Fibroblast of mammary gland (primary cell): Measurements from ENCODE around the gene OR2T35.
"Not testable (repeated sequence)": the region's sequence is repeated elsewhere in the genome, so short reads cannot be mapped to it uniquely, and the experiment has no call there.

ENCODE experiments used
- DNase-seq: peaks from one replicate; pipeline ENCODE4 v3.0.0-alpha.2; 2010; ENCODE audit warnings: low read depth
- H3K4me3 ChIP-seq: 2 replicates; pipeline ENCODE4 v1.5.1; 2011; ENCODE audit warnings: low read depth, mild to moderate bottlenecking, low read length, moderate library complexity; ENCODE audit not compliant: control insufficient read depth
- TF ChIP-seq, protein P1 (sequence below): conservative IDR thresholded peaks from 2 replicates; pipeline ENCODE4 v1.5.1; 2011; ENCODE audit warnings: low read depth, low read length, inconsistent platforms; ENCODE audit not compliant: control insufficient read depth, insufficient read depth

Gene OR2T35

GRCh38 chr1:248645178-248645577 lies at the start of gene OR2T35:
OR2T35 (minus strand) TSS chr1:248645278; CDS start chr1:248639258, 6,020 bp downstream.
- not testable (repeated sequence) for H3K4me3 ChIP-seq, DNase-seq

- DNase-seq = no peak
- TF ChIP-seq, protein P1, sequence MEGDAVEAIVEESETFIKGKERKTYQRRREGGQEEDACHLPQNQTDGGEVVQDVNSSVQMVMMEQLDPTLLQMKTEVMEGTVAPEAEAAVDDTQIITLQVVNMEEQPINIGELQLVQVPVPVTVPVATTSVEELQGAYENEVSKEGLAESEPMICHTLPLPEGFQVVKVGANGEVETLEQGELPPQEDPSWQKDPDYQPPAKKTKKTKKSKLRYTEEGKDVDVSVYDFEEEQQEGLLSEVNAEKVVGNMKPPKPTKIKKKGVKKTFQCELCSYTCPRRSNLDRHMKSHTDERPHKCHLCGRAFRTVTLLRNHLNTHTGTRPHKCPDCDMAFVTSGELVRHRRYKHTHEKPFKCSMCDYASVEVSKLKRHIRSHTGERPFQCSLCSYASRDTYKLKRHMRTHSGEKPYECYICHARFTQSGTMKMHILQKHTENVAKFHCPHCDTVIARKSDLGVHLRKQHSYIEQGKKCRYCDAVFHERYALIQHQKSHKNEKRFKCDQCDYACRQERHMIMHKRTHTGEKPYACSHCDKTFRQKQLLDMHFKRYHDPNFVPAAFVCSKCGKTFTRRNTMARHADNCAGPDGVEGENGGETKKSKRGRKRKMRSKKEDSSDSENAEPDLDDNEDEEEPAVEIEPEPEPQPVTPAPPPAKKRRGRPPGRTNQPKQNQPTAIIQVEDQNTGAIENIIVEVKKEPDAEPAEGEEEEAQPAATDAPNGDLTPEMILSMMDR = no peak
- H3K4me3 ChIP-seq = no peak overlapping the region
Measured at GRCh38 chr1:248691567-248692155, 46.6 kb upstream of the OR2T35 start.

GRCh38 chr1:248688527-248689298 lies 43.6 kb upstream of the OR2T35 start:
- no peak overlapping the region for H3K4me3 ChIP-seq
- DNase-seq = no peak
- TF ChIP-seq, protein P1 = no peak

DNA sequence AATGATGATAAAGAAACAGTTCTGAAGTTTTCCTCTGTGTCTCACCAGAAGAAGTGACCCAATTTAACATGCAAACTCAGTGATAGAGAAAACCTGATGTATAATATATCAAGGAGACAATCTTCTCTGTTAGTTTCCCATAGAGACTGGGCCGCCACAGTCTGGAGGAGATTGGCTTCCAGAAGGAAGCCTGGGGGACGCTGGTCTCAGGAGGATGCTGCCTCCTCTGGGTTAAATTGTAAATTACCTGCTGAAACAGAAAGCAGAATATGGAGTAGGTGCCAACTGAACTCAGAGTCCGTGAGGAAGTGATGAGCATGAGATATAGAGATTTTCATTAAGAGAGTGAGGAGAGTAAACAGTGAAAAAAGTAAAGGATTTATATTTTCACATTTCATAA lies 41.7 kb upstream of the OR2T35 start:
- DNase-seq = no peak
- TF ChIP-seq, protein P1 = no peak
- no peak overlapping the region for H3K4me3 ChIP-seq

DNA sequence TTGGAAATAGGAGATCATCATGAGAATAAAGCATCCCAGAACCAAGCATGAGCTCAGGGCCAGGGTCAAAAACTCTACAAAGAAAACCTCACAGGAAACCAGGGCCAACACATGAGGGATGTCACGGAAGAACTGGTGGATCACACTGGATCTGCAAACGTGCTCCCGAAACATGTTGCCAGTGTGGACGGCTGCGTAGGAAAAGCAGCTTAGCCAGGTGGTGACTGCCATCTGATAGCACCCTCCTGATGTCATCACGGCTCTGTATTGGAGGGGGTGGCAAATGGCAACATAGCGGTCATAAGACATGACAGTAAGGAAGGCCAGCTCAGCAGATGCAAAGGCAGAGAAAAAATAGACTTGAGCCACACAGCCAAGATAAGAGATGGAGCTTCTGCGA lies 36.6 kb upstream of the OR2T35 start:
- no peak for DNase-seq
- H3K4me3 ChIP-seq = no peak overlapping the region
- TF ChIP-seq, protein P1 = no peak

DNA sequence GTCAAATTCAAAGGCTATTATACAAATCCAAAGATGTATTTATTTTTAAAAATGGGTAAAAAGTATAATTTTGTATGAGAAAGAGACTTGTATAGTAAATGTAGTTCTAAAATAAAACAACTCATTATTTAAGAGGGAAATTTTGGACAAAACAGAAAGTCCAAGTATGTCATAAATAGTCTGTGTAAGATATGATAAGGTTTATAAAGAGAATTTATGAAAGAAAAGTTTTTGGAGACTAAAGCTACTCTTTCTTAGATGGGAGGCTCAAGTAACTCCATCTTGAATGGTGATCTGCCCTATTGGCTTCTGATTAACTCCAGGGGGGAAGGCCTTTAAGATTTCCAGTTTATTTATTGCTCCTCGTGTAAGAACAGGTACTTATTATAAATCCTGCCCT lies 24.9 kb upstream of the OR2T35 start:
- DNase-seq = peak; percentile 6
- TF ChIP-seq, protein P1 = no peak
- no peak overlapping the region for H3K4me3 ChIP-seq

DNA sequence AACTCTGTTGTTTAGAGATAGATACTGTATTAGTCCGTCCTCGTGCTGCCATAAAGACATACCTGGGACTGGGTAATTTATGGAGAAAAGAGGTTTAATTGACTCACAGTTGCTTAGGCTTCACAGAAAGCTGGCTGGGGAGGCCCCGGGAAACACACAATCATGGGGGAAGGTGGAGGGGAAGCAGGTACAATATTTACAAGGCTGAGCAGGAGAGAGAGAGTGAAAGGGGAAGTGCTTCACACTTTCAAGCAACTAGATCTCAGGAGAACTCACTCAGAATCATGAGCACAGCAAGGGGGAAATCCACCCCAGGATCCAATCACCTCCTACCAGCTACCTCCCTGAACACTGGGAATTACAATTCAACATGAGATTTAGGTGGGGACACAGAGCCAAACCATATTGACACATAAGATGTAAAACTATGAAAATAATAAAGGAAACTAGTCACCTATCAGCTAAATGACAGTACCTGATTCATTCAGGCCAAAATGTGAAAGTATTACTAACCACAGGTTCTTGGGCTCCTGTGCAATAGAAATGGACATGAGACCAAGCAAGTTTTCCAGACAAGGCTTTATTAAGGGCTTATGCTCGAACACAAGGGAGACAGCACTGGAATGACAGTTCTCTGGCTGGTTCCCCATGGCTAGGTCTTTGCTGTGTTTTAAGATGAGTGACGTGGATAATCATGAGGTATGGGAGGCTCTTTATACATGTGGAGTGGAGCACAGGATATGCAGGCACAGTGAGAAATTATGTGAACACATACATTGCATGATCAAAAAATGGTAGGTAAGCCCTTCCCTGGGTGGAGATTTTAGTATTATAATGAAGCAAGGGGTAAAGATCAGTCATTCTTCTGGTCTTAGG lies 18.6 kb upstream of the OR2T35 start:
- not testable (repeated sequence) for DNase-seq, H3K4me3 ChIP-seq

- H3K4me3 ChIP-seq, DNase-seq: not testable (repeated sequence)
Measured at GRCh38 chr1:248656797-248657196, 11.7 kb upstream of the OR2T35 start.

- DNase-seq, H3K4me3 ChIP-seq: not testable (repeated sequence)
Measured at GRCh38 chr1:248655354-248655753, 10.3 kb upstream of the OR2T35 start, which contains the start of gene OR2T27. OR2T27 (minus strand) TSS chr1:248655528; CDS start chr1:248650884, 4,644 bp downstream.

DNA sequence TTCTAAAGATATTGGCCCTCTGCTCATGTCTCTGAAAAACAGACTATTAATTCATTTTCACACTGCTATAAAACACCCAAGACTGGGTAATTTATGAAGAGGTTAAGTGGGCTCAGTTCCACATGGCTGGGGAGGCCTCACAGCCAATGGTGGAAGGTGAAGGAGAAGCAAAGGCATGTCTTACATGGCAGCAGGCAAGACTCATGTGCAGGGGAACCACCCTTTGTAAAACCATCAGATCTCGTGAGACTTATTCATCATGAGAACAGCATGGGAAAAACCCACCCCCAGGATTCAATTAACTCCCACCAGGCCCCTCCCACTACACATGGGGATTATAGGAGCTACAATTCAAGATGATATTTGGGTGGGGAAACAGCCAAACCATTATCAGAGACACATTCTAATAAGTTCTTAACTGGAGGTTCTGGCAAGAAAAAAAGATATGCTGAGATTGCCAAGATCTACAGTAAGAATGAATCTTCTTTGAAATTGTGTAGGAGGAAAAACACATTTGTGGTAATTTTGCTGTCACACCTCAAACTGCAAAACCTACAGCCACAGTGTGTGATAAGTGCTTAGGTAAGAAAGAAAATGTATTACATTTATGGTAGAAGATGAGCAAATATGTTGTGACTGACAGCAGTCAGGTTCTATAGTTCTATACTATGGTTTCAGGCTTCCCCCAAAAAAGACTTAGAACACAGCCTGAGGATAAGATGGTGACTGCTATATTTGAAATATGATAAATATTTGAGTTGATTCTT lies 3.9 kb upstream of the OR2T35 start:
- DNase-seq, H3K4me3 ChIP-seq: not testable (repeated sequence)
